ENCODE data around the gene NPAP1.

DNA sequence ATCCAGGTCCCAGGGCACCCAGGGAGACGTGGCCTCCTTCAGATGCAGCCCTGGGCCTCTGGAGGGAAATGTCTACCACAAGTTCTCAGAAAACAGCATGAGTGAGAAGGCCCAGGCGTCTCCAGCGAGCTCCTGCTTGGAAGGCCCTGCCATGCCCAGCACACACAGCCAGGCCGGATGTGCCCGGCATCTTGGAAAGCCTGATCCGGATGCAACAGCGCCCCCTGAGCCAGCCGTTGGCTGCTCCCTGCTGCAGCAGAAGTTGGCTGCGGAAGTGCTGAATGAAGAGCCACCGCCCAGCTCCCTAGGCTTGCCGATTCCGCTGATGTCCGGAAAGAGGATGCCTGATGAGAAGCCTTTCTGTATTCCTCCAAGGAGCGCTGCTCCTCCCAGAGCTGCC lies 856 bp downstream of the NPAP1 start:
- TF ChIP-seq, protein P1, sequence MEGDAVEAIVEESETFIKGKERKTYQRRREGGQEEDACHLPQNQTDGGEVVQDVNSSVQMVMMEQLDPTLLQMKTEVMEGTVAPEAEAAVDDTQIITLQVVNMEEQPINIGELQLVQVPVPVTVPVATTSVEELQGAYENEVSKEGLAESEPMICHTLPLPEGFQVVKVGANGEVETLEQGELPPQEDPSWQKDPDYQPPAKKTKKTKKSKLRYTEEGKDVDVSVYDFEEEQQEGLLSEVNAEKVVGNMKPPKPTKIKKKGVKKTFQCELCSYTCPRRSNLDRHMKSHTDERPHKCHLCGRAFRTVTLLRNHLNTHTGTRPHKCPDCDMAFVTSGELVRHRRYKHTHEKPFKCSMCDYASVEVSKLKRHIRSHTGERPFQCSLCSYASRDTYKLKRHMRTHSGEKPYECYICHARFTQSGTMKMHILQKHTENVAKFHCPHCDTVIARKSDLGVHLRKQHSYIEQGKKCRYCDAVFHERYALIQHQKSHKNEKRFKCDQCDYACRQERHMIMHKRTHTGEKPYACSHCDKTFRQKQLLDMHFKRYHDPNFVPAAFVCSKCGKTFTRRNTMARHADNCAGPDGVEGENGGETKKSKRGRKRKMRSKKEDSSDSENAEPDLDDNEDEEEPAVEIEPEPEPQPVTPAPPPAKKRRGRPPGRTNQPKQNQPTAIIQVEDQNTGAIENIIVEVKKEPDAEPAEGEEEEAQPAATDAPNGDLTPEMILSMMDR (conservative IDR thresholded peaks at IDR 0.05; ENCODE audit: low read depth, low read length), result no peak
- TF ChIP-seq EZH2 (IDR thresholded peaks at IDR 0.05; ENCODE audit: low read length, unreplicated experiment) (no peak), EZH2phosphoT487 (IDR thresholded peaks at IDR 0.05; ENCODE audit: borderline replicate concordance, low read length) (no peak)
